Liver (tissue), 3 donors: ENCODE results near the gene CAMK1D.

ENCODE experiments used
- CTCF ChIP-seq: fragments of 150-350 bp; IDR thresholded peaks from 2 replicates; pipeline ENCODE4 v1.5.1; 2017; ENCODE audit warnings: improper control_type of control experiment, low read depth, low read length; ENCODE audit not compliant: missing input control
- SP1 ChIP-seq: IDR thresholded peaks from 2 replicates; pipeline ENCODE4 v1.6.1; 2018; ENCODE audit warnings: antibody characterized with exemption, mild to moderate bottlenecking
- YY1 ChIP-seq: IDR thresholded peaks from 2 replicates; pipeline ENCODE4 v1.6.1; 2016; ENCODE audit warnings: antibody characterized with exemption, mild to moderate bottlenecking
- TF ChIP-seq, protein P1 (sequence below): IDR thresholded peaks from 2 replicates; pipeline ENCODE4 v1.6.1; 2016; ENCODE audit warnings: antibody characterized with exemption
- donor health status: healthy.
- donor health status: healthy.

- TF ChIP-seq SP1 (peak; percentile 73), CTCF (no peak), YY1 (peak; percentile 71)
- TF ChIP-seq, protein P1, sequence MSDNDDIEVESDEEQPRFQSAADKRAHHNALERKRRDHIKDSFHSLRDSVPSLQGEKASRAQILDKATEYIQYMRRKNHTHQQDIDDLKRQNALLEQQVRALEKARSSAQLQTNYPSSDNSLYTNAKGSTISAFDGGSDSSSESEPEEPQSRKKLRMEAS, result peak; percentile 31
Measured at GRCh38 chr10:12699258-12699700, 349.9 kb downstream of the CAMK1D start.
